DOHH2 (cell line): ENCODE results near the gene PSMD4.

ENCODE experiments used
- H3F3A ChIP-seq: fragments of 200-600 bp; sonication (generic), shearing (Covaris generic); 2 replicates; pipeline ENCODE4 v1.6.0; 2016; ENCODE audit warnings: antibody characterized with exemption, mild to moderate bottlenecking; ENCODE audit not compliant: control insufficient read depth, insufficient read depth
- H3K27ac ChIP-seq: fragments of 200-600 bp; sonication (generic); 2 replicates; pipeline ENCODE4 v1.5.1; 2014; ENCODE audit warnings: low read depth, mild to moderate bottlenecking, low read length, moderate library complexity
- H3K27me3 ChIP-seq: fragments of 200-600 bp; sonication (generic); 2 replicates; pipeline ENCODE4 v1.6.1; 2014; ENCODE audit warnings: mild to moderate bottlenecking, low read length, mixed read lengths; ENCODE audit not compliant: control insufficient read depth
- H3K36me3 ChIP-seq: fragments of 200-600 bp; sonication (generic); 2 replicates; pipeline ENCODE4 v1.6.1; 2014; ENCODE audit warnings: mild to moderate bottlenecking, low read length, moderate library complexity, mixed read lengths; ENCODE audit not compliant: control insufficient read depth
- H3K4me1 ChIP-seq: fragments of 200-600 bp; sonication (generic); 2 replicates; pipeline ENCODE4 v1.6.1; 2014; ENCODE audit warnings: mild to moderate bottlenecking, low read length, mixed read lengths; ENCODE audit not compliant: control insufficient read depth
- H3K4me2 ChIP-seq: fragments of 200-600 bp; sonication (generic); 2 replicates; pipeline ENCODE4 v1.6.0; 2014; ENCODE audit warnings: mild to moderate bottlenecking, low read length, moderate library complexity
- H3K4me3 ChIP-seq: fragments of 200-600 bp; sonication (generic); 2 replicates; pipeline ENCODE4 v1.5.1; 2014; ENCODE audit warnings: mild to moderate bottlenecking, low read length, mixed read lengths
- H3K79me2 ChIP-seq: fragments of 200-600 bp; sonication (generic); 2 replicates; pipeline ENCODE4 v1.6.1; 2014; ENCODE audit warnings: mild to moderate bottlenecking, low read length, mixed read lengths; ENCODE audit not compliant: control insufficient read depth
- H3K9me2 ChIP-seq: fragments of 200-600 bp; sonication (generic); replicated peaks from 2 replicates; pipeline ENCODE4 v1.6.1; 2014; ENCODE audit warnings: mild to moderate bottlenecking, low read length, mixed read lengths; ENCODE audit not compliant: control insufficient read depth
- H3K9me3 ChIP-seq: fragments of 200-600 bp; sonication (generic); 2 replicates; pipeline ENCODE4 v1.6.1; 2014; ENCODE audit warnings: antibody characterized with exemption, low read length, mixed read lengths; ENCODE audit not compliant: control insufficient read depth, insufficient read depth
- H4K20me1 ChIP-seq: fragments of 200-600 bp; sonication (generic); 2 replicates; pipeline ENCODE4 v1.6.0; 2014; ENCODE audit warnings: low read depth, mild to moderate bottlenecking, antibody characterized with exemption, low read length, moderate library complexity; ENCODE audit not compliant: control insufficient read depth, insufficient read depth
- CTCF ChIP-seq: fragments of 200-600 bp; sonication (generic); IDR thresholded peaks from one replicate; pipeline ENCODE4 v1.5.1; 2014; ENCODE audit warnings: antibody characterized with exemption, mild to moderate bottlenecking, low read depth, low read length; ENCODE audit not compliant: poor library complexity, severe bottlenecking
- EZH2phosphoT487 ChIP-seq: fragments of 200-600 bp; sonication (generic); IDR thresholded peaks from 2 replicates; pipeline ENCODE4 v1.6.1; 2017; ENCODE audit warnings: borderline replicate concordance, mild to moderate bottlenecking, antibody characterized with exemption, low read length, moderate library complexity, mixed read lengths

The PSMD4 gene

GRCh38 chr1:151282883-151283725, 28.6 kb downstream of the PSMD4 start:
- TF ChIP-seq EZH2phosphoT487 (no peak), CTCF (no peak)
- Histone ChIP-seq H3K36me3 (peaks cover 43% of the 10 kb centered on the region), H3K9me3 (no peaks in the 10 kb centered on the region), H4K20me1 (no peaks in the 10 kb centered on the region), H3K9me2 (no peaks in the 10 kb centered on the region), H3K79me2 (peaks cover 54% of the 10 kb centered on the region), H3K27ac (peak overlapping the region; percentile 92), H3K4me2 (peak overlapping the region; percentile 87), H3F3A (0 out of 2 replicates have a peak, but pooled peaks cover 3% of the 10 kb centered on the region), H3K4me1 (peaks cover 21% of the 10 kb centered on the region), H3K4me3 (peak overlapping the region; percentile 95), H3K27me3 (no peaks in the 10 kb centered on the region)

GRCh38 chr1:151284013-151284577, 29.6 kb downstream of the PSMD4 start:
- peaks cover 21% of the 10 kb centered on the region for H3K4me1 ChIP-seq
- H3K27me3 ChIP-seq: no peaks in the 10 kb centered on the region
- peak overlapping the region; percentile 87 for H3K4me2 ChIP-seq
- 0 out of 2 replicates have a peak, but pooled peaks cover 3% of the 10 kb centered on the region for H3F3A ChIP-seq
- peak overlapping the region; percentile 95; the same call in 1 of the 2 replicates for H3K4me3 ChIP-seq
- no peaks in the 10 kb centered on the region for H3K9me2 ChIP-seq
- peaks cover 53% of the 10 kb centered on the region for H3K36me3 ChIP-seq
- no peaks in the 10 kb centered on the region for H4K20me1 ChIP-seq
- TF ChIP-seq CTCF (no peak), EZH2phosphoT487 (no peak)
- no peaks in the 10 kb centered on the region for H3K9me3 ChIP-seq
- H3K79me2 ChIP-seq: peaks cover 57% of the 10 kb centered on the region
- no peak overlapping the region for H3K27ac ChIP-seq

GRCh38 chr1:151286619-151287340, 32.2 kb downstream of the PSMD4 start:
- no peaks in the 10 kb centered on the region for H3F3A ChIP-seq
- no peak overlapping the region for H3K4me2 ChIP-seq
- H3K79me2 ChIP-seq: peaks cover 54% of the 10 kb centered on the region
- no peaks in the 10 kb centered on the region for H4K20me1 ChIP-seq
- H3K4me3 ChIP-seq: no peak overlapping the region
- no peaks in the 10 kb centered on the region for H3K27me3 ChIP-seq
- peaks cover 17% of the 10 kb centered on the region for H3K4me1 ChIP-seq
- TF ChIP-seq EZH2phosphoT487 (no peak), CTCF (no peak)
- no peaks in the 10 kb centered on the region for H3K9me2 ChIP-seq
- H3K27ac ChIP-seq: no peak overlapping the region
- peaks cover 66% of the 10 kb centered on the region for H3K36me3 ChIP-seq
- H3K9me3 ChIP-seq: no peaks in the 10 kb centered on the region
